Neuronal stem cell (in vitro differentiated cells): Measurements from ENCODE around the gene LYRM4.

Source experiments
- DNase-seq: peaks from one replicate; pipeline ENCODE4 v3.0.0-alpha.2; 2013; ENCODE audit warnings: low spot score
- H2AFZ ChIP-seq: one replicate; pipeline ENCODE4 v1.6.1; 2013; ENCODE audit warnings: mild to moderate bottlenecking, low read length, inconsistent platforms
- H2AK5ac ChIP-seq: 2 replicates; pipeline ENCODE4 v1.6.1; 2013; ENCODE audit warnings: low read depth, mild to moderate bottlenecking, inconsistent platforms, low read length, moderate library complexity, mixed read lengths
- H2BK120ac ChIP-seq: 2 replicates; pipeline ENCODE4 v1.6.1; 2013; ENCODE audit warnings: low read depth, mild to moderate bottlenecking, inconsistent platforms, low read length, moderate library complexity, mixed read lengths
- H2BK12ac ChIP-seq: one replicate; pipeline ENCODE4 v1.6.1; 2013; ENCODE audit warnings: low read length, inconsistent platforms
- H2BK15ac ChIP-seq: 2 replicates; pipeline ENCODE4 v1.6.1; 2013; ENCODE audit warnings: mild to moderate bottlenecking, low read length, inconsistent platforms, mixed read lengths
- H2BK5ac ChIP-seq: one replicate; pipeline ENCODE4 v1.6.1; 2013; ENCODE audit warnings: inconsistent platforms, mild to moderate bottlenecking, low read length, moderate library complexity
- H3K14ac ChIP-seq: one replicate; pipeline ENCODE4 v1.6.1; 2013; ENCODE audit warnings: low read length, inconsistent platforms
- H3K18ac ChIP-seq: 2 replicates; pipeline ENCODE4 v1.6.1; 2013; ENCODE audit warnings: low read length, inconsistent platforms
- H3K23ac ChIP-seq: 2 replicates; pipeline ENCODE4 v1.6.1; 2013; ENCODE audit warnings: low read depth, mild to moderate bottlenecking, mixed read lengths, low read length, inconsistent platforms; ENCODE audit not compliant: poor library complexity
- H3K27ac ChIP-seq: replicated peaks from 3 replicates; pipeline ENCODE4 v1.5.1; 2013; ENCODE audit warnings: low read length, inconsistent platforms
- H3K27me3 ChIP-seq, 3 experiments: 2 replicates each; pipeline ENCODE4 v1.6.1; 2013; ENCODE audit warnings: low read length in 3 of 3, mild to moderate bottlenecking in 2 of 3, inconsistent platforms in 1 of 3, low read depth in 1 of 3, mixed read lengths in 1 of 3, moderate library complexity in 1 of 3; ENCODE audit not compliant: control insufficient read depth in 3 of 3, insufficient read depth in 3 of 3
- H3K36me3 ChIP-seq, 2 donors: replicated peaks in 1 of 2; 2 replicates each; pipeline ENCODE4 v1.6.1; 2013; ENCODE audit warnings: low read length in 2 of 2; ENCODE audit not compliant: control insufficient read depth in 2 of 2, insufficient read depth in 2 of 2
- H3K4ac ChIP-seq: 2 replicates; pipeline ENCODE4 v1.6.1; 2013; ENCODE audit warnings: inconsistent platforms, mild to moderate bottlenecking, low read length, moderate library complexity
- H3K4me1 ChIP-seq, 2 donors: 1 replicate in 1 of 2; 2 replicates in 1 of 2; pipeline ENCODE4 v1.6.1; 2013; ENCODE audit warnings: low read length in 2 of 2, low read depth in 1 of 2; ENCODE audit not compliant: control insufficient read depth in 2 of 2, insufficient read depth in 1 of 2
- H3K4me2 ChIP-seq: one replicate; pipeline ENCODE4 v1.6.1; 2013; ENCODE audit warnings: mild to moderate bottlenecking, low read length, inconsistent platforms; ENCODE audit not compliant: insufficient read depth, poor library complexity, severe bottlenecking
- H3K4me3 ChIP-seq, 2 donors: 2 replicates each; pipeline ENCODE4 v1.5.1; 2013; ENCODE audit warnings: low read length in 2 of 2, mild to moderate bottlenecking in 2 of 2, inconsistent platforms in 1 of 2, moderate library complexity in 1 of 2
- H3K79me1 ChIP-seq: one replicate; pipeline ENCODE4 v1.6.1; 2013; ENCODE audit warnings: low read depth, mild to moderate bottlenecking, inconsistent platforms, low read length, moderate library complexity
- H3K9ac ChIP-seq: one replicate; pipeline ENCODE4 v1.6.1; 2013; ENCODE audit warnings: mild to moderate bottlenecking, low read depth, low read length, inconsistent platforms; ENCODE audit not compliant: poor library complexity
- H3K9me3 ChIP-seq, 2 donors: replicated peaks in 1 of 2; 2 replicates each; pipeline versions ENCODE3 to v1.6.1; 2013; ENCODE audit warnings: low read length in 2 of 2, mild to moderate bottlenecking in 2 of 2, inconsistent platforms in 1 of 2, low read depth in 1 of 2, mixed read lengths in 1 of 2, moderate library complexity in 1 of 2; ENCODE audit not compliant: control insufficient read depth in 2 of 2, insufficient read depth in 1 of 2
- H4K8ac ChIP-seq: one replicate; pipeline ENCODE4 v1.6.1; 2013; ENCODE audit warnings: low read depth, mild to moderate bottlenecking, inconsistent platforms, low read length, moderate library complexity
- H4K91ac ChIP-seq: one replicate; pipeline ENCODE4 v1.6.1; 2013; ENCODE audit warnings: low read length, low read depth, mild to moderate bottlenecking, inconsistent platforms; ENCODE audit not compliant: poor library complexity
- WGBS, 2 donors: extraction: QIAGEN DNeasy Blood & Tissue Kit; methylation state at CpG; one replicate each; pipeline ENCODE4 v1.1.7; 2013; ENCODE audit warnings: missing lambda C conversion rate in 2 of 2, mixed read lengths in 1 of 2; ENCODE audit not compliant: insufficient read length in 2 of 2, insufficient replicate concordance in 1 of 2; ENCODE audit errors: extremely low coverage in 2 of 2; 5-methylcytosine and 5-hydroxymethylcytosine counted together

The LYRM4 gene

GRCh38 chr6:5107341-5107740, 153.4 kb downstream of the LYRM4 start:
- no peak overlapping the region for H4K91ac ChIP-seq
- H2BK12ac ChIP-seq: no peak overlapping the region
- H2BK5ac ChIP-seq: no peak overlapping the region
- no peak overlapping the region for H3K27ac ChIP-seq
- H3K4me2 ChIP-seq: no peak overlapping the region
- no peak overlapping the region for H2AK5ac ChIP-seq
- no peaks in the 10 kb centered on the region for H3K79me1 ChIP-seq
- H3K14ac ChIP-seq: no peak overlapping the region
- DNase-seq: no peak
- no peak overlapping the region for H2BK15ac ChIP-seq
- H2AFZ ChIP-seq: no peak overlapping the region
- no peak overlapping the region for H3K23ac ChIP-seq
- no CpG with 5 or more reads among the region's 10 CpGs for WGBS, 2 donors
- H3K36me3 ChIP-seq: peaks cover 2 to 18% of the 10 kb centered on the region in 2 donors
- H3K27me3 ChIP-seq: no peaks in the 10 kb centered on the region
- no peak overlapping the region for H3K4ac ChIP-seq
- no peak overlapping the region for H2BK120ac ChIP-seq
- no peak overlapping the region for H3K9ac ChIP-seq
- H3K18ac ChIP-seq: peak overlapping the region; percentile 39
- H3K4me3 ChIP-seq: no peak overlapping the region
- H3K9me3 ChIP-seq: no peaks in the 10 kb centered on the region
- H4K8ac ChIP-seq: no peak overlapping the region
- peaks cover 0 to 4% of the 10 kb centered on the region in 2 donors for H3K4me1 ChIP-seq

GRCh38 chr6:5105146-5105545, 155.6 kb downstream of the LYRM4 start:
- WGBS, 2 donors: no CpG with 5 or more reads among the region's 10 CpGs
- Histone ChIP-seq H3K36me3 (peaks cover 2 to 8% of the 10 kb centered on the region in 2 donors), H3K23ac (no peak overlapping the region), H3K27me3 (no peaks in the 10 kb centered on the region), H3K9me3 (no peaks in the 10 kb centered on the region), H2AFZ (no peak overlapping the region), H3K4ac (no peak overlapping the region), H3K14ac (no peak overlapping the region), H3K79me1 (no peaks in the 10 kb centered on the region), H2BK120ac (no peak overlapping the region), H3K27ac (no peak overlapping the region), H2BK12ac (no peak overlapping the region), H3K4me1 (peaks cover 0 to 4% of the 10 kb centered on the region in 2 donors), H2AK5ac (no peak overlapping the region), H2BK5ac (no peak overlapping the region), H4K8ac (no peak overlapping the region), H3K9ac (no peak overlapping the region), H4K91ac (no peak overlapping the region), H2BK15ac (no peak overlapping the region), H3K4me3 (no peak overlapping the region), H3K18ac (no peak overlapping the region), H3K4me2 (no peak overlapping the region)
- DNase-seq: no peak

DNA sequence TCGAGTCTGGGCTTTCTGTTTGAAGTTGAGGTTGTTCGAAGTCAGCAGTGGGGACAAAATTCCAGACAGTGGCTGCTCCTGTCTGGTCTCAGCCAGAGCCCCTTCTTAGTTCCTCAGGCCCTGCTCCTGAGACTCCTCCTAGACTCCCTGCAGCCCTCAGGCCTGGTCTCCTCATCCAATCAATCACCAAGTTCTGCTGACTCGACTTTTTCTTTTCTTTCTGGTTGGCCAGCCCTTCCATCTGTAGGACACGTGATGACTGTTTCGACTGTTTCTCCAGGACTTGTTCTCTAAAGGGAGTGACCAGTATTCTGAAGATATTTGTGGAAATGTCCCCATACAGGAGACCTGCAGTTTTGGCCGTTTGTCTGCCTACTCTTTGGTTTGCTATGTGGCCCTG, 156.1 kb downstream of the LYRM4 start:
- Histone ChIP-seq H3K36me3 (peaks cover 2 to 8% of the 10 kb centered on the region in 2 donors), H2BK120ac (no peak overlapping the region), H3K9me3 (no peaks in the 10 kb centered on the region), H3K18ac (no peak overlapping the region), H2AK5ac (no peak overlapping the region), H3K27ac (no peak overlapping the region), H3K4ac (no peak overlapping the region), H3K9ac (no peak overlapping the region), H4K91ac (no peak overlapping the region), H4K8ac (no peak overlapping the region), H3K27me3 (no peaks in the 10 kb centered on the region), H3K4me3 (no peak overlapping the region), H2BK15ac (no peak overlapping the region), H2BK12ac (no peak overlapping the region), H3K4me2 (no peak overlapping the region), H2BK5ac (no peak overlapping the region), H3K14ac (no peak overlapping the region), H2AFZ (no peak overlapping the region), H3K79me1 (no peaks in the 10 kb centered on the region), H3K23ac (no peak overlapping the region), H3K4me1 (peaks cover 0 to 4% of the 10 kb centered on the region in 2 donors)
- no CpG with 5 or more reads among the region's 6 CpGs for WGBS, 2 donors
- no peak for DNase-seq

DNA sequence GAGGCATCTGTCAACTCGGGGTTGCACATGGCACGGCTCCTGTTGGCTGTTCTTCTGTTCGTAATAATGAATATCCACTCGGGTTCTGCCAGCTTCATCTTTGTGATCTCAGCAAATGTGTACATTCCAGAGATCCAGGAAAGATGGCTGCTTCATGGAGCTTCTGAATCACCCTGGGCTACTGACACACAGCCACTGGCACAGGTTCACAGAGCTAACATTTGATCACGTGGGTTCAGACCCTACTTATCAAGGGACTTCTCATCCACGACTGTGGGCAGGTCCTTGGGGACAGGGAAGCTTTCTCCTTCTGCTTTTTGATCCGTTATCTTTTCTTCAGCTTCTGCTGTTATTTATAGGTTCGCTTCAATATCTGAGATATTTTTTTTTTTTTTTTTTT, 157.5 kb downstream of the LYRM4 start:
- no peak for DNase-seq
- H2AFZ ChIP-seq: no peak overlapping the region
- no CpG with 5 or more reads among the region's 8 CpGs for WGBS, 2 donors
- no peak overlapping the region for H2BK12ac ChIP-seq
- no peak overlapping the region for H3K18ac ChIP-seq
- H3K27ac ChIP-seq: no peak overlapping the region
- no peak overlapping the region for H3K4me3 ChIP-seq
- no peaks in the 10 kb centered on the region for H3K9me3 ChIP-seq
- no peak overlapping the region for H2BK15ac ChIP-seq
- H3K27me3 ChIP-seq: no peaks in the 10 kb centered on the region
- peaks cover 0 to 2% of the 10 kb centered on the region in 2 donors for H3K36me3 ChIP-seq
- no peak overlapping the region for H3K9ac ChIP-seq
- no peak overlapping the region for H2BK120ac ChIP-seq
- H3K79me1 ChIP-seq: no peaks in the 10 kb centered on the region
- H4K91ac ChIP-seq: no peak overlapping the region
- no peak overlapping the region for H3K23ac ChIP-seq
- no peak overlapping the region for H3K14ac ChIP-seq
- no peak overlapping the region for H2AK5ac ChIP-seq
- no peak overlapping the region for H3K4me2 ChIP-seq
- H4K8ac ChIP-seq: no peak overlapping the region
- H3K4me1 ChIP-seq: peaks cover 0 to 4% of the 10 kb centered on the region in 2 donors
- H3K4ac ChIP-seq: no peak overlapping the region
- no peak overlapping the region for H2BK5ac ChIP-seq
